Measurements from ENCODE around the gene KLF9.
A peak's percentile ranks its signal among the peaks of the same experiment; 100 is the strongest.
"Not testable (repeated sequence)": the region's sequence is repeated elsewhere in the genome, so short reads cannot be mapped to it uniquely, and the experiment has no call there.

KLF9 gene

GRCh38 chr9:70403166-70403565, 11.3 kb downstream of the KLF9 start:
- DNase-seq, result no peak

DNA sequence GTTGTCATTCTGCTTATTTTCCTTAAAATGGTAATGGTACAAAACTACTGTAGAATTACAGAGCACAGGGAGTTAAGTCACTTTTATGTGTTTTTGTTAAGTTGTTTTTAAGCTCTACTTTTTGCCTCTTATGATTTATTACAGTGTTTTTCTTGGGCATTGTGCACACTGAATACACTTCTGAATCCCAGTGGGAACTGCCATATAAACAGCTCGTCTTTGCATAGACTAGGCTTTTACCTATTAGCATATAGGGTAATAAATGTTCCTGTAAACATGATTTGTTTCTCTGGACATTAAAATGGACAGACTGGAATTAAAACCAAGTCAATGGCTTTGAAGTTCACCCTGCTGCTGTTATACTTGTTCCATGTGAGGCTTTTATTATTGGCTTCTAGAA, 12.2 kb downstream of the KLF9 start:
- no peak for DNase-seq

DNA sequence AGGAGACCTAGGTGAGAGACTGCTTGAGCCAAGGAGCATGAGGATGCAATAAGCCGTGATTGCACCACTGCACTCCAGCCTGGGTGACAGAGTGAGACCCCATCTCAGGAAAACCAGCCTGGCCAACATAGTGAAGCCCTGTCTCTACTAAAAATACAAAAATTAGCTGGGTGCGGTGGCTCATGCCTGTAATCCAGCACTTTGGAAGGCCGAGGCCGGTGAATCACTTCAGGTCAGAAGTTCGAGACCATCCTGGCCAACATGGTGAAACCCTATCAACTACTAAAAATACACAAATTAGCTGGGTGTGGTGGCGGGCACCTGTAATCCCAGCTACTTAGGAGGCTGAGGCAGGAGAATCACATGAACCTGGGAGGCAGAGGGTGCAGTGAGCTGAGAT, 13.2 kb downstream of the KLF9 start:
- DNase-seq, result not testable (repeated sequence)

DNA sequence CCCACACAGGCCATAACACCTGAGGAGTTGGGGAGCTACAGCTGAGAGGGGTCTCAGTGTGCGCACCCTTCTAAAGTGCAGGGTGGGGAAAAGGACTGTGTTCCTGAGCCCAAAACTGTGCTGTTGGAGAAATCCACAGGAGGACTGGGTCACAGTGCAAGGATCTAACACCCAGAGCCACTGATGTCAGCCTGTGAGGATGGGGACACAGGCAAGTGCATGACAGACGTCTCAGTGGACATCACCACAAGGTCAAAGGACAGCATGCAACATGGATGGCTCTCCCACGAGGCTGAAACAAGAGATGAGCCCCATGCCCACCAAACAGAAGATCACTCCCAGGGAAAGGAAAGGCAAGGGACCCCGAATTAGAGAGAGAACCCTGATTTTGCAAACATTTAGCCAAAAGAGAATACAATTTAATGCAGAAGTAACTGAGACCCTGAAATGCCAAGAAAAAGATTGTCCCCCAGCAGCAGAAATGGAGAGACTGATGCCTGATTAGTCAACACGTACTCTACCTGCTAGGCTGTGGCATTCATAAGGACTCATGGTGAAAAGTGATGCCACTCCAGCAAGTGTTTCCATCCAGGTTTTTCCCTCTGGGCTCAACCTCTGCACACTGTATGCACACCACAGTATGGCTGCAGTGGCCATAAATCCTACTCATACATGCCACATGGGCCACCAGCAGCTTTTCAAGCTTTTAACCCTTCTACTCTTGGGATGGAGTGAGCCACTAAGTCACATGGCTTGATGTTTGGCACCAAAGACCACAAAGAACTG, 14.2 kb downstream of the KLF9 start:
- DNase-seq, result no peak

GRCh38 chr9:70399141-70399540, 15.3 kb downstream of the KLF9 start:
- no peak for DNase-seq

GRCh38 chr9:70398145-70398556, 16.3 kb downstream of the KLF9 start:
- peak; percentile 68 for DNase-seq

DNA sequence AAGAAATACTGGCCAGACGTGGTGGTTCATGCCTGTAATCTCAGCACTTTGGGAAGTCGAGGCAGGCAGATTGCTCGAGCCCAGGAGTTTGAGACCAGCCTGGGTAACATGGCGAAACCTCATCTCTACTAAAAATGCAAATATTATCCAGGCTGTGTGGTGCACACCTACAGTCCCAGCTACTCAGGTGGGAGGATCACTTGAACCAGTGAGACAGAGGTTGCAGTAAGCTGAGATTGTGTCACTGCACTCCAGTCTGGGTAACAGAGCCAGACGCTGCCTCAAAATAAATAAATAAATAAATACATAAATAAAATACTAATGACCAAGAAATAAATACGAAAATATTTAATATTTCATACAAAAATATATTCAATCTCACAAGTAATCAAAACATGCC, 18.8 kb downstream of the KLF9 start:
- DNase-seq, result no peak

DNA sequence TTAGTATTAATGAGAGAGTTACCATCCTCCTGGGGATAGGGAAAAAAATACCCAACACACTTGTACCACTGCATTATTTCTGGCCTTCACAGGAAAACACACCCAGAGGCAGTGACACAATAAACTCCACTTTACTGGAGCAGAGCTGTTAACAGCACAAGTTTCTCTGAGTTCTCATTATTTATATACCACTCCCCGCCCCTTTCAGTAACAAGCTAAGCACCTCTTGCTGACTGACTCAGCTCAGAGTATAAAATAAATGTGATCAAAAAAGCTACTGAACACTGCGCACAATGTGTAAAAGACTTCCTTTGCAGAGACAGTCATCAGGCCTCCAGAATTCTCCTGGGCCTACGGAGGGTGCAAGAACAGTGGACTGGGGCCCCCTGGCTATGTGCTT, 21.6 kb downstream of the KLF9 start:
- no peak for DNase-seq

DNA sequence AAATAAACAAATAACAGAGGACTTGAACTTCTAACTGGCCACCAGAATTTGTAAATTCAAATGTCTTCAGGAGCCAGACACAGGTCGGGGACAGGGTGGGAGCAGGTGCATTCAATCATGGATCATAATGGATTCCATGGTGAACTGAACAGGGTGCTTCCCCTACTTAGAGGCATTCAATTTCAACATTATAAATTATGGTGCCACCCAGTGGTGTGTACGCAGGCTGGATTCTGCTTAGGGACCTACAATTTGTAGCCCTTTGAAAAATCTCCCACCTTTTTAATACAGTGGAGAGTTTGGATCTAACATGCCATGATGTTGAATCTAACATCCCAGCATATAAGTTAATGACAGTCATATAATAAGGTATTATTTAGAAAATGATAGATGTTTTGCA, 22.3 kb downstream of the KLF9 start:
- peak; percentile 30 for DNase-seq

- no peak for DNase-seq
Measured at GRCh38 chr9:70390933-70391341, 23.5 kb downstream of the KLF9 start.

DNA sequence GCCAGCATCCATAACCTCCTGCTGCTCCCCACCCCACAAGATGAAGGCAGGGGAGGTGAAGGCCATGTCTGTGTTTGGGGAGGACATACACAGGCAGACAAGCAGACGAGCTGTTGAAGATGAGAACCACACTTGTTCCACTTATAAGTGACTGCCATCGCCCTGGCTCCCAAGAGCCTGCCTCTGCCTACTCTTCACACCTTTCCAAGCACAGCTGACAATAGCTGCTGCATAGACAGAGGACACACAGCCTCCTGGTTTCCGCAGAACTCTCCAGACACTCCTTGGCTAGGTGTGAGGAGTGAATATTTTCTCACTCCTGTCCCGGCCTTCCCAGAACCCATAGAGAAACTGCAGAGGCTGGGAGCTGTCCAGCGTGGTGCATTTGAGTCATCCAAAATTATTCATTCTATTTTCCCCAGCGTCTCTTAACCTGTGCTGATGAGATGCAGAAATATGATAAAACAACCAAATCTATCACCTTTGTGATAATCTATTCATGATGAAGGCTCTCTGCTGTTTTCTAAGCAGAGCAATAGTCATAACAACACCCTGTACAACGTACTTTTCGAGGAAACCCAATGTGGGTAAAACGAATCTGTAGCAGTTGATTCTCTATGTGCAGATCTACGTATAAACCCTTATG, 24.7 kb downstream of the KLF9 start:
- no peak for DNase-seq

DNA sequence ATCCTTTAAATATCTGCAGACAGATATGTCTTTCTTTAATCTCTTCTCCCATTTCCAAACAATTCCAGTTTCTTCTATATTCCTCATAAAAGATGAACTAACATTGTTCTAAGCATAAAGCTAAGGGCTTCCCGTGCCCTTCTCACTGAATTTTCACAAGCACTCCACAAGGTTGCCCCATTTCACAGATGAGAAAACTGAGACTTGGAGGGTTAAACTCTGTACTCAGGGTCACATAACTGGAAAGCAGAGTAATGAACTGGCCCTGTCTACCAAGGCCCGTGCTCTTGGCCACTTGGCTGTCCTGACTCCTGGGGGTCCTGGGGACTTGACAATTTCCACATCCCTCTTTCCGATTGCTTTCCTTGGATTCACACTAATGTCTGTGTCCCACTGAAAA, 25.3 kb downstream of the KLF9 start:
- no peak for DNase-seq

DNA sequence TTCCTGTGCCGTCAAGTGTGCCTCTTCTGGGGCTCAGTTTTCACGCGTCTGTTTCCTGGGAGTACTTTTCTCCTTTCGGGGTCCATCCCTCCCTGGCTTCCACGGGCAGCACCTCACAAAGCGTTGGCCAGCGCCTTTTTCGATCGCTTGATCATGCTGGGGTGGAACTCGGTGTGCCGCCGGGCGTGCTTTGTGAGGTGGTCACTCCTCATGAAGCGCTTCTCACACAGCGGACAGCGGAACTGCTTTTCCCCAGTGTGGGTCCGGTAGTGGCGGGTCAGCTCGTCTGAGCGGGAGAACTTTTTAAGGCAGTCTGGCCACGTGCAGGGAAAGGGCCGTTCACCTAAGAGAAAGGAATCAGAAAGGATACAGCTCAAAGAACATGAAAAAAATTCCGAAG, 26.8 kb downstream of the KLF9 start:
- no peak for DNase-seq

- DNase-seq, result no peak
Measured at GRCh38 chr9:70385426-70385825, 29.0 kb downstream of the KLF9 start.

- no peak for DNase-seq
Measured at GRCh38 chr9:70382709-70383605, 31.5 kb downstream of the KLF9 start.

GRCh38 chr9:70382046-70382708, 32.3 kb downstream of the KLF9 start:
- no peak for DNase-seq

GRCh38 chr9:70374962-70375618, 39.4 kb downstream of the KLF9 start:
- no peak for DNase-seq

DNA sequence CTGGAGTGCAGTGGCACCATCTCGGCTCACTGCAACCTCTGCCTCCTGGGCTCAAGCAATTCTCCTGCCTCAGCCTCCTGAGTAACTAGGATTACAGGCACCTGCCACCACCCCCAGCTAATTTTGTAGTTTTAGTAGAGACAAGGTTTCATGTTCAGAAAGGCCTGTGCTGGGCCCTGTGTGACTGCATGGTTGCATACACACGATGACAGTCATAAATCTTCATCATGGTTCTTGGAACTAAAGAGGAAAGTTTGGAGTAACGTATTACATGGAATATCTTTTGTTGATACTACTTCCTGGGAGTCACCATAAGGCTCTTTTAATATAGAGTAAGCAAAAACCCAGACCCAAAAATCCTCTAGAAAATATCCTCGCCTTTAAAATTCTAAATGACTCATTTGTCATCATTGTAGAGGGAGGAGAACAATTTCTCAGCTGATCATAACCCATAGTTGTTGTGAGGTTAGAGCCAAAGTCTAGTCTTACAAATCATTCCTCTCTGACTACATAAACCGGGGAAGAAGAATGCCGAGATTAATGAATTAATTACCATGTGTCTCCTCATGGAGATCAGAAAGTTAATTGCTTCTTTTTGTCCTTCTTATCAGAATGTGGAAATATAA, 47.0 kb downstream of the KLF9 start:
- DNase-seq, result no peak

DNA sequence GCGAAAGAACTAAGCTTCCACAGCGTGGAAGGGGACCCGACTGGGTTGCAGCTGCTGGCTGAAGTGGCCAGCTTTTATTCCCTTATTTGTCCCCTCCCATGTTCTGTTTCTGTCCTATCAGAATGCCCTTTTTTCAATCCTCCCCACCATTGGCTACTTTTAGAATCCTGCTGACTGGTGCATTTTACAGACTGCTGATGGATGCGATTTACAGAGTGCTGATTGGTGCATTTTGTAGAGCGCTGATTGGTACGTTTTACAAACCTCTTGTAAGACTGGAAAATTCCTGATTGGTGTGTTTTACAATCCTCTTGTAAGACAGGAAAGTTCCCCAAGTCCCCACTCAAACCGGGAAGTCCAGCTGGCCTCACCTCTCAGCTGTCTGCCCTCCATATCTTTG, 50.7 kb downstream of the KLF9 start:
- DNase-seq, result no peak

DNA sequence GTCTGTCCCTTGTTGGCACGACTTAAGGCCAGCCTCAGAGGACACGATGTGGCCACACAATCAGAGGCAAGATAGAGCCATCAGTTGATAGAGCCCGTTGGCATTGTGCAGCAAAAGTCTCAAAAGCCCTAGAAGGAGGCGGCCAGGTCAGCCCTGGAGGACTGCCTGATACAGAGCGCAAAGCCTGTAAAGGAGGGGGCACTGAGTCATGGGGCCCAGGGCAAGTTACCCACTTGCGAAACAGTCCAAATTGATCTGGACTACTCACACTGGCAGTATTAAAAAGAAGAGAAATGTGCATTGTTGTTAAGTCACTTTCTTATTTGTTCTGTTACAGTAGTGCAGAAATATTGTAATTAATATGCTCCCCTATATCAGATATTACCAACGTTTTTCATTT, 51.5 kb downstream of the KLF9 start:
- DNase-seq, result no peak

DNA sequence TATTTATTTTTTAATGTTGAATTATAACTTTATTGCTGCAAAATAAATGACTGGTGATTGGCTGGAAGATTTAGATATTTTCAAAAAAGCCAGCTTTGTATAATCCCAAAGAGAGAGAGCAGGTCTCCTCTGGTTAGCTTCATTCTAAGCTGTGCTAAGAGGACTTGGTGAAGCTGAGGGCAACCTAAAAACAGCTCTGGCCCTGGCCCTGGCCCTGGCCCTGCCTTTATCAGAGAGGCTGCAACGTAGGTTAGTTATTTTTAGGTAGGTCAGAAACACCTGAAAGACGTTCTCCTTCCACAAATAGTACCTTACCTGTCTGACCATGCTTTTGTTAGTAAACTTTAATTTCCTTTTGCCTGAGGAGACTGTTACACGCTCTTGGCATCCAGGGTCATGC, 58.7 kb downstream of the KLF9 start:
- no peak for DNase-seq

- peak; percentile 33 for DNase-seq
Measured at GRCh38 chr9:70352802-70353201, 61.7 kb downstream of the KLF9 start.
